K562 (cell line): Measurements from ENCODE around the gene SAP30L. TPM values are rescaled to one million over a fixed set of nuclear protein-coding genes. Genes with fewer than 3 reads are reported as not detected.

Experiments
- ATAC-seq: fragments of 200-7000 bp; cut with Tn5 transposase; 3 replicates; pipeline ENCODE4 v1.9.1; 2020; ENCODE audit warnings: moderate library complexity
- BruUV-seq: library from RNA; stranded (reverse); fragments of 400-500 nt; replicated peaks from 2 replicates; lab custom pipeline; 2021; lab: Mats Ljungman, UMichigan
- CTCF ChIA-PET: fragments of 300-600 bp; formaldehyde crosslinking; extraction: SDS; loops from one replicate; lab custom pipeline; 2021; ENCODE audit warnings: low intra/inter-chr PET ratio; lab: Yijun Ruan, JAX
- POLR2A ChIA-PET: fragments of 300-600, 350-650 bp; sonication (Branson Sonifier 250); formaldehyde crosslinking; extraction: SDS; loops from one replicate; lab custom pipeline; 2021; ENCODE audit warnings: antibody characterized with exemption, inconsistent platforms; lab: Yijun Ruan, JAX
- DNase-seq, 4 experiments: peaks; one replicate each; pipeline versions ENCODE4 v3.0.0 to v3.0.0-alpha.2; 2011 to 2018; ENCODE audit warnings: low spot score in 3 of 4, mixed read lengths in 3 of 4; ENCODE audit errors: extremely low read depth in 1 of 4
- FAIRE-seq: peaks from 2 replicates; lab custom pipeline; 2011; peaks lifted over from hg19 to GRCh38; lab: Jason Lieb, UNC
- H2AFZ ChIP-seq: 2 replicates; pipeline ENCODE4 v1.6.0; 2011; ENCODE audit warnings: low read depth, low read length, control low read depth, inconsistent platforms
- H3K27ac ChIP-seq: fragments of 200-600 bp; 3 replicates; pipeline ENCODE4 v1.8.0; 2011; ENCODE audit warnings: low read depth, mild to moderate bottlenecking, control low read depth, inconsistent platforms, low read length, moderate library complexity, mixed read lengths; ENCODE audit errors: extremely low read depth
- H3K27me3 ChIP-seq, 2 experiments: fragments of 300-600 bp in 1 of 2; 2 replicates in 1 of 2; 3 replicates in 1 of 2; pipeline versions ENCODE4 v1.6.0 to v1.8.0; 2011; ENCODE audit warnings: inconsistent platforms in 2 of 2, low read length in 2 of 2, mild to moderate bottlenecking in 1 of 2, mixed read lengths in 1 of 2, moderate library complexity in 1 of 2; ENCODE audit not compliant: control insufficient read depth in 2 of 2, insufficient read depth in 2 of 2
- H3K36me3 ChIP-seq: fragments of 300-600 bp; 3 replicates; pipeline ENCODE4 v1.8.0; 2011; ENCODE audit warnings: mild to moderate bottlenecking, low read length, inconsistent platforms; ENCODE audit not compliant: control insufficient read depth, insufficient read depth
- H3K4me1 ChIP-seq, 2 experiments: fragments of 200-600 bp in 1 of 2; replicated peaks in 1 of 2; 2 replicates in 1 of 2; 3 replicates in 1 of 2; pipeline versions ENCODE4 v1.5.1 to v1.8.0; 2011; ENCODE audit warnings: inconsistent platforms in 2 of 2, low read length in 2 of 2, mild to moderate bottlenecking in 1 of 2, mixed read lengths in 1 of 2, moderate library complexity in 1 of 2; ENCODE audit not compliant: control insufficient read depth in 2 of 2, insufficient read depth in 2 of 2
- H3K4me2 ChIP-seq: 2 replicates; pipeline ENCODE4 v1.6.1; 2011; ENCODE audit warnings: low read length, control low read depth, inconsistent platforms, mixed read lengths; ENCODE audit not compliant: insufficient read depth
- H3K4me3 ChIP-seq: fragments of 200-600 bp; sonication (generic), shearing (Covaris generic); 2 replicates; pipeline ENCODE4 v1.5.1; 2016; ENCODE audit warnings: control low read depth, inconsistent platforms
- H3K79me2 ChIP-seq: fragments of 200-600 bp; 3 replicates; pipeline ENCODE4 v1.8.0; 2011; ENCODE audit warnings: low read length, inconsistent platforms; ENCODE audit not compliant: control insufficient read depth, insufficient read depth
- H3K9ac ChIP-seq, 2 experiments: 2 replicates each; pipeline versions ENCODE4 v1.6.0 to v1.6.1; 2011; ENCODE audit warnings: low read depth in 2 of 2, low read length in 2 of 2, control low read depth in 1 of 2, inconsistent platforms in 1 of 2, mild to moderate bottlenecking in 1 of 2, mixed read lengths in 1 of 2; ENCODE audit not compliant: insufficient read depth in 1 of 2
- H3K9me1 ChIP-seq: one replicate; pipeline ENCODE4 v1.6.0; 2011; ENCODE audit warnings: inconsistent platforms, mild to moderate bottlenecking, low read length, moderate library complexity; ENCODE audit not compliant: control insufficient read depth, insufficient read depth
- H3K9me3 ChIP-seq: replicated peaks from 2 replicates; pipeline ENCODE4 v1.5.1; 2011; ENCODE audit warnings: low read depth, low read length, inconsistent platforms; ENCODE audit not compliant: control insufficient read depth, insufficient read depth
- H4K20me1 ChIP-seq: replicated peaks from 2 replicates; pipeline ENCODE4 v1.6.1; 2011; ENCODE audit warnings: low read length, inconsistent platforms, mixed read lengths; ENCODE audit not compliant: control insufficient read depth, insufficient read depth
- DEAF1 ChIP-seq: fragments of 450-650 bp; formaldehyde crosslinking; IDR thresholded peaks from 2 replicates; pipeline ENCODE4 v1.4.0; 2020; ENCODE audit warnings: mild to moderate bottlenecking, moderate library complexity
- KDM1A ChIP-seq, 2 experiments: fragments of 450-650 bp; IDR thresholded peaks; 2 replicates each; pipeline ENCODE4 v1.6.1; 2016; ENCODE audit warnings: mild to moderate bottlenecking in 2 of 2
- NCOA2 ChIP-seq, 2 experiments: fragments of 450-650 bp; IDR thresholded peaks; 2 replicates each; pipeline ENCODE4 v1.6.1; 2018; ENCODE audit warnings: mild to moderate bottlenecking in 2 of 2, moderate library complexity in 1 of 2; ENCODE audit not compliant: partially characterized antibody in 2 of 2
- RHOXF2B ChIP-seq: fragments of 250-450 bp; sonication (Bioruptor Pico); conservative IDR thresholded peaks from 2 replicates; pipeline ENCODE4 v1.5.1; 2021
- SMC3 ChIP-seq: conservative IDR thresholded peaks from 2 replicates; pipeline ENCODE4 v1.6.1; 2011; ENCODE audit warnings: low read depth, low read length, improper control_type of control experiment; ENCODE audit not compliant: insufficient read depth
- TEAD2 ChIP-seq: fragments of 450-650 bp; IDR thresholded peaks from 2 replicates; pipeline ENCODE4 v1.6.1; 2016; ENCODE audit warnings: missing genetic modification characterization, control low read depth, missing compliant biosample characterization
- WGBS: fragments of 100-300 bp; shearing (Covaris generic); methylation state at CpG from one replicate; pipeline ENCODE4 v1.1.6; 2016; ENCODE audit warnings: low coverage, mixed read lengths; ENCODE audit not compliant: insufficient coverage; ENCODE audit errors: missing lambda C conversion rate; 5-methylcytosine and 5-hydroxymethylcytosine counted together
- in situ Hi-C: fragments of 300-500 bp; cut with MboI; formaldehyde crosslinking; loops from 4 replicates; pipeline ENCODE4 v1.15.0; 2018; ENCODE audit warnings: inconsistent platforms, mixed read lengths
- intact Hi-C: fragments of 100-400 bp; cut with micrococcal nuclease; formaldehyde crosslinking; loops from 2 replicates; pipeline ENCODE4 v1.14.2; 2022
- polyA plus RNA-seq, 8 experiments: library from polyadenylated mRNA; depleted of rRNA in 4 of 8; stranded (reverse) in 5 of 8; unstranded in 3 of 8; fragments of >200 nt; fragmentation: Nextera tagmentation in 2 of 8; fragmentation: Illumina TruSeq in 1 of 8; extraction: Ambion mirVana in 2 of 8; extraction: Trizol in 1 of 8; gene quantifications; 2 replicates each; pipeline versions ENCODE4 v1.2.1 to v1.2.3, GENCODE V29; 2011 to 2014; ENCODE audit warnings: inconsistent platforms in 1 of 8, missing spikeins in 1 of 8
- total RNA-seq, 7 experiments: library from RNA; depleted of rRNA in 6 of 7; stranded (reverse); fragments of >200 nt in 6 of 7; fragmentation: Illumina TruSeq in 2 of 7; extraction: Trizol in 2 of 7; gene quantifications; 2 replicates each; pipeline versions ENCODE4 v1.2.1 to v1.2.3, GENCODE V29; 2011 to 2021; ENCODE audit warnings: low replicate concordance in 1 of 7

SAP30L gene
- total and polyA plus RNA-seq, 9 of the 15 experiments (the other 6 are each of a cell fraction or from before 2014, with no cell fraction given), result 5.1 to 33.6 (median 28.1) TPM

GRCh38 chr5:154419236-154419635 is 26.6 kb upstream of the SAP30L start:
- in situ Hi-C loops (no loop called here), intact Hi-C loops (no loop called here)
- H3K27me3 ChIP-seq, result no peaks in the 10 kb centered on the region
- peaks cover 10% of the 10 kb centered on the region; the same call in 1 of the 3 replicates for H3K36me3 ChIP-seq
- TF ChIP-seq KDM1A (IDR thresholded peaks at IDR 0.05) (0 out of 4 replicates have a peak, but pooled peaks of 1 of the 2 experiments have one; percentile 28), TEAD2 (tag) (no peak)
- no peak overlapping the region for H3K4me3 ChIP-seq
- no peak overlapping the region for H3K27ac ChIP-seq
- no TSS peak for BruUV-seq
- POLR2A ChIA-PET, result interaction anchor here (1.2 kb wide), 1 partner anchor 11 kb away, joined by 3 read pairs; no protein-coding TSS in a partner anchor
- 0 out of 2 replicates have a peak, but pooled peaks cover 3% of the 10 kb centered on the region for H4K20me1 ChIP-seq
- H3K4me2 ChIP-seq, result no peak overlapping the region
- FAIRE-seq, result no peak
- no peaks in the 10 kb centered on the region for H3K79me2 ChIP-seq
- CTCF ChIA-PET, result no interaction called here
- H2AFZ ChIP-seq, result no peak overlapping the region
- no peak for DNase-seq
- H3K9me1 ChIP-seq, result no peaks in the 10 kb centered on the region
- no peaks in the 10 kb centered on the region for H3K9me3 ChIP-seq
- no peak for ATAC-seq
- H3K4me1 ChIP-seq, result peaks cover 0 to 8% of the 10 kb centered on the region in 2 experiments; a peak in 2 of 5 replicates
- 67% methylated on average over 7 of the region's 7 CpGs for WGBS
- 0 out of 4 replicates have a peak overlapping the region, but pooled peaks of 1 of the 2 experiments have one; percentile 26 for H3K9ac ChIP-seq

GRCh38 chr5:154421868-154422267 is 23.9 kb upstream of the SAP30L start:
- Histone ChIP-seq H3K9me1 (no peaks in the 10 kb centered on the region), H3K79me2 (no peaks in the 10 kb centered on the region), H3K4me1 (peaks cover 0 to 8% of the 10 kb centered on the region in 2 experiments; a peak in 2 of 5 replicates), H3K27me3 (no peaks in the 10 kb centered on the region), H3K36me3 (peaks cover 6% of the 10 kb centered on the region; the same call in 1 of the 3 replicates), H3K27ac (no peak overlapping the region), H3K9ac (no peak overlapping the region), H3K4me2 (no peak overlapping the region), H2AFZ (no peak overlapping the region), H4K20me1 (no peaks in the 10 kb centered on the region), H3K4me3 (no peak overlapping the region), H3K9me3 (no peaks in the 10 kb centered on the region)
- in situ Hi-C loops, result no loop called here
- BruUV-seq, result no TSS peak
- POLR2A ChIA-PET, result interaction anchor here (0.7 to 1.7 kb wide), 6 partner anchors 10 to 310 kb away, joined by 3 to 7 read pairs (median 3); no protein-coding TSS in a partner anchor
- WGBS, result 8% methylated on average over 1 of the region's 1 CpG
- CTCF ChIA-PET, result interaction anchor here (1.7 kb wide), 1 partner anchor 188 kb away, joined by 6 read pairs; no protein-coding TSS in a partner anchor
- DNase-seq, result peak; percentile 45 to 66 (median 56)
- FAIRE-seq, result peak; percentile 64
- ATAC-seq, result peak; percentile 94
- intact Hi-C loops, result loop anchor here (1.0 to 5.0 kb wide), 3 partner anchors 100 to 221 kb away; no protein-coding TSS in a partner anchor
- TF ChIP-seq SMC3 (peak; percentile 68; the same call in 1 of the 2 replicates), RHOXF2B (CRISPR knock-in tag) (no peak), DEAF1 (CRISPR knock-in tag) (peak; percentile 37; the same call in 1 of the 2 replicates), NCOA2 (IDR thresholded peaks at IDR 0.05; ENCODE audit: partially characterized antibody in 2 of 2) (no peak)
